A673 (cell line): ENCODE data around the gene RAB11FIP3. TPM values are rescaled to one million over a fixed set of nuclear protein-coding genes. Genes with fewer than 3 reads are reported as not detected.

ENCODE experiments used
- BruUV-seq: library from RNA; stranded (reverse); fragments of 400-500 nt; replicated peaks from 2 replicates; lab custom pipeline; 2021; lab: Mats Ljungman, UMichigan
- CTCF ChIA-PET: fragments of 300-600 bp; sonication (Branson Sonifier 250); formaldehyde crosslinking; loops from one replicate; lab custom pipeline; 2022; ENCODE audit warnings: antibody characterized with exemption; lab: Charles Lee
- POLR2A ChIA-PET: fragments of 300-600 bp; sonication (Branson Sonifier 250); formaldehyde crosslinking; loops from one replicate; lab custom pipeline; 2022; ENCODE audit warnings: antibody characterized with exemption; ENCODE audit not compliant: low non-redundant PET; lab: Charles Lee
- DNase-seq: peaks from one replicate; pipeline ENCODE4 v3.0.0-alpha.2; 2015; ENCODE audit warnings: low spot score
- H3K27ac ChIP-seq: fragments of 200-600 bp; sonication (generic); 2 replicates; pipeline ENCODE4 v1.5.1; 2016; ENCODE audit warnings: mixed run types, low read depth, mild to moderate bottlenecking, mixed read lengths, antibody characterized with exemption, low read length; ENCODE audit not compliant: poor library complexity, severe bottlenecking
- H3K27me3 ChIP-seq: fragments of 200-600 bp; sonication (generic); replicated peaks from 2 replicates; pipeline ENCODE4 v1.6.1; 2017; ENCODE audit warnings: mixed run types, low read depth, mild to moderate bottlenecking, mixed read lengths, antibody characterized with exemption, low read length; ENCODE audit not compliant: insufficient read depth, poor library complexity
- H3K36me3 ChIP-seq: fragments of 200-600 bp; sonication (generic); 2 replicates; pipeline ENCODE4 v1.6.1; 2016; ENCODE audit warnings: mixed run types, mild to moderate bottlenecking, mixed read lengths, antibody characterized with exemption, low read length; ENCODE audit not compliant: insufficient read depth, poor library complexity, severe bottlenecking
- H3K4me1 ChIP-seq: fragments of 200-600 bp; sonication (generic); 2 replicates; pipeline ENCODE4 v1.6.1; 2017; ENCODE audit warnings: mixed run types, mild to moderate bottlenecking, mixed read lengths, antibody characterized with exemption, low read length; ENCODE audit not compliant: insufficient read depth, poor library complexity, severe bottlenecking
- H3K4me3 ChIP-seq: fragments of 200-600 bp; sonication (generic); 2 replicates; pipeline ENCODE4 v1.5.1; 2016; ENCODE audit warnings: low read depth, mixed run types, mild to moderate bottlenecking, mixed read lengths, low read length; ENCODE audit not compliant: poor library complexity, severe bottlenecking
- H3K9me3 ChIP-seq: fragments of 200-600 bp; sonication (generic); 2 replicates; pipeline ENCODE4 v1.6.1; 2016; ENCODE audit warnings: mixed run types, low read depth, mild to moderate bottlenecking, mixed read lengths, antibody characterized with exemption, low read length; ENCODE audit not compliant: poor library complexity, severe bottlenecking
- CTCF ChIP-seq: fragments of 300-800, 200-600 bp; sonication (generic); conservative IDR thresholded peaks from 2 replicates; pipeline ENCODE4 v1.5.1; 2017; ENCODE audit warnings: low read depth, mild to moderate bottlenecking, antibody characterized with exemption, low read length, moderate library complexity, mixed read lengths
- EZH2 ChIP-seq: fragments of 200-600 bp; sonication (generic); IDR thresholded peaks from 2 replicates; pipeline ENCODE4 v1.6.1; 2017; ENCODE audit warnings: borderline replicate concordance, low read depth, mild to moderate bottlenecking, mixed read lengths, antibody characterized with exemption, low read length; ENCODE audit not compliant: poor library complexity, severe bottlenecking
- intact Hi-C: fragments of 100-400 bp; cut with micrococcal nuclease; formaldehyde crosslinking; loops from one replicate; pipeline ENCODE4 v1.10.0; 2022; ENCODE audit not compliant: unreplicated experiment
- total RNA-seq: library from RNA; stranded (reverse); gene quantifications from 2 replicates; pipeline ENCODE4 v1.2.3, GENCODE V29; 2021

Gene RAB11FIP3
- total RNA-seq, 1 experiment from 2014 or later = 44.8 TPM

- H3K36me3 ChIP-seq = peaks cover under 1% of the 10 kb centered on the region
- TF ChIP-seq CTCF (peak; percentile 50), EZH2 (no peak)
- DNase-seq = peak; percentile 50
- no peak overlapping the region for H3K4me3 ChIP-seq
- no peaks in the 10 kb centered on the region for H3K9me3 ChIP-seq
- no peaks in the 10 kb centered on the region for H3K27me3 ChIP-seq
- no TSS peak for BruUV-seq
- intact Hi-C loops = no loop called here
- ChIA-PET CTCF (interaction anchor here (0.6 to 1.3 kb wide), 2 partner anchors 71 to 103 kb away, joined by 3 to 6 read pairs; no protein-coding TSS in a partner anchor), POLR2A (no interaction called here)
- H3K27ac ChIP-seq = no peak overlapping the region
- no peaks in the 10 kb centered on the region for H3K4me1 ChIP-seq
Measured at GRCh38 chr16:495127-495748, 69.8 kb downstream of the RAB11FIP3 start.

GRCh38 chr16:496097-496886, 70.8 kb downstream of the RAB11FIP3 start:
- H3K4me1 ChIP-seq = no peaks in the 10 kb centered on the region
- H3K36me3 ChIP-seq = no peaks in the 10 kb centered on the region
- TF ChIP-seq CTCF (no peak), EZH2 (no peak)
- no peaks in the 10 kb centered on the region for H3K27me3 ChIP-seq
- DNase-seq = no peak
- no peaks in the 10 kb centered on the region for H3K9me3 ChIP-seq
- intact Hi-C loops = no loop called here
- CTCF ChIA-PET = interaction anchor here (1.3 kb wide), 1 partner anchor 104 kb away, joined by 6 read pairs; no protein-coding TSS in a partner anchor
- H3K4me3 ChIP-seq = no peak overlapping the region
- POLR2A ChIA-PET = no interaction called here
- BruUV-seq = no TSS peak
- H3K27ac ChIP-seq = no peak overlapping the region

- Histone ChIP-seq H3K27me3 (no peaks in the 10 kb centered on the region), H3K9me3 (no peaks in the 10 kb centered on the region), H3K36me3 (no peaks in the 10 kb centered on the region), H3K27ac (no peak overlapping the region), H3K4me1 (no peaks in the 10 kb centered on the region), H3K4me3 (no peak overlapping the region)
- DNase-seq = no peak
- CTCF ChIA-PET = no interaction called here
- POLR2A ChIA-PET = no interaction called here
- no peak for TF ChIP-seq EZH2
- TF ChIP-seq CTCF = no peak
- no TSS peak for BruUV-seq
- intact Hi-C loops = no loop called here
Measured at GRCh38 chr16:497258-497657, 71.8 kb downstream of the RAB11FIP3 start.
